Stimulated activated CD4-positive, alpha-beta T cell treated with anti-CD3 and anti-CD28 coated beads, Interleukin-15, amount 100 ng/mL, for 48 hours (primary cell): Measurements from ENCODE around the gene GLS2.
"Not testable (repeated sequence)": the region's sequence is repeated elsewhere in the genome, so short reads cannot be mapped to it uniquely, and the experiment has no call there.

ENCODE experiments used
- DNase-seq, 2 donors: peaks; one replicate each; pipeline ENCODE4 v3.0.0-alpha.2; 2020; ENCODE audit warnings: low read depth in 2 of 2

Gene GLS2

GRCh38 chr12:56493409-56494105, 5.6 kb upstream of the GLS2 start:
- DNase-seq, result not testable (repeated sequence)

DNA sequence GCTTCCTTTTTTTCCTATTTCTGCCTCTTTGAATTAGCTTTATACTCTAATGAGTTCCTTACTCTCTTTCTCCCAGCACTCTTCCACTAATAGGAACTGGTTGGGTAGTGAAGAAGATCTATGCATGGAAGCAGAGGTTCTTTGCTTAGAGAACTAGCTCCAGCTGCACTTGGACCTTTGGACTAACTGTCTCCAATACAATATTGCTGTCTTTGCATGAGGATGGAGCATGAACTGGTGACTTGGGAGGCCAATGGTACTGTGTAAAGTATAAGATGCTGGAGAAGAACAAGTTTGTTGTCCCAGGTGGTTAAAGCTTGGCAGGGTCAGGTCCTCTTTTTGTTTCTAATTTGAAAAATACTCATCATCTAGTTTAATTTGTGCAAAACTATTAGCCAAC, 2.4 kb upstream of the GLS2 start:
- no peak for DNase-seq

- DNase-seq, result no peak
Observed at GRCh38 chr12:56487448-56488040, 417 bp downstream of the GLS2 start.

- DNase-seq, result no peak
Observed at GRCh38 chr12:56486694-56487093, 1.3 kb downstream of the GLS2 start.

DNA sequence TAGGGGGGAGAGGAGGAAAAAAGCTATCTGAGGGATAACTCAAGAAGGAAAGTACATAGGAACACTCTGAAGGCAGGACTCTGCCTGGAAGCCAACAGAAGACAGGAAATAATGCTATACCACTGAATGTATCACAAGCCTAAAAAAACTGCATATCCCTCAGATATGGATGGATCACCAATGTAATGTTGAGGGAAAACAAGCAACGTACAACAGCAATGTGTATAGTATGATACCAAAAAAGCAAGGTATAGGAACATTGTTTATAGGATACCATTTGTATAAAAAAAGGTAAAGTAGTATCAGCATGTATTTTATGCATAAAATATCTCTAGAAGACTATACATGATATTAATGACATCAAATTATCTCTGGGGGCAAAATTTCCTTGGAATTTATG, 3.4 kb downstream of the GLS2 start:
- no peak for DNase-seq

GRCh38 chr12:56479625-56480024, 8.3 kb downstream of the GLS2 start:
- no peak for DNase-seq

DNA sequence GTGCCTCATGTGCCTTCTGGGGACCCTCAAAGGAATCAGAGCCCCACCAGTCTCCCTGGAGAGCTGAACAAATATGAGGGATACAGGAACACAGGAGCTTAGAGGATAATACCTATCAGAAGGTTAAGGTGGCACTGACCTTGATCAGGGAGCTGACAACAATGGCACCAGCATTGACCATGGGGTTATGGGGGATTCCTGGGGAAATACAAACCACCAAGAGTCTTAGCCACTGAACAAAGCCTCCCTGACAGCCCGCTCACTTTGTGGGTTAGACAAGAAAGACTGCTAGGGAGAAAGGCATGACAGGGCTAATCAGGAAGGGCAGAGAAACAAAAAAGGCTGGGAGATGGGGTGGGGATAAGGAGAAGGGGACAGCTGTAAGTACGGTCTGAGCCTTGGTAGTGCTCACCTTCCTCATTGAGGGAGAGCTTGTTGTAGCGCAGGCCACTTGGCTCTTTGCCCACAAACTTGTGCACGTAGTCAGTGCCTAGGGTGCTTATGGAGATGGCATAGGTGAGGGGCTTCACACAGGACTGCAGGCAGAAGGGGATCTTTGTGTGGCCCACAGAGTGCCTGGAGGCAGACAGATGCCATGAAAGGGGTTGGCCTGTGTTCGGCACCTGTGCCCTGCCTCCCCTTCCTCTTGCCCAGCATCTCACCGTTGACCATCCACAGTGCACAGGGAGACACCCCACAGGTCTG, 10.3 kb downstream of the GLS2 start:
- DNase-seq, result no peak

GRCh38 chr12:56476972-56477432, 11.0 kb downstream of the GLS2 start:
- no peak for DNase-seq

GRCh38 chr12:56476143-56476542, 11.8 kb downstream of the GLS2 start:
- no peak for DNase-seq

- DNase-seq, result no peak
Observed at GRCh38 chr12:56474389-56474788, 13.6 kb downstream of the GLS2 start.

GRCh38 chr12:56469007-56469930, 18.7 kb downstream of the GLS2 start:
- no peak for DNase-seq

DNA sequence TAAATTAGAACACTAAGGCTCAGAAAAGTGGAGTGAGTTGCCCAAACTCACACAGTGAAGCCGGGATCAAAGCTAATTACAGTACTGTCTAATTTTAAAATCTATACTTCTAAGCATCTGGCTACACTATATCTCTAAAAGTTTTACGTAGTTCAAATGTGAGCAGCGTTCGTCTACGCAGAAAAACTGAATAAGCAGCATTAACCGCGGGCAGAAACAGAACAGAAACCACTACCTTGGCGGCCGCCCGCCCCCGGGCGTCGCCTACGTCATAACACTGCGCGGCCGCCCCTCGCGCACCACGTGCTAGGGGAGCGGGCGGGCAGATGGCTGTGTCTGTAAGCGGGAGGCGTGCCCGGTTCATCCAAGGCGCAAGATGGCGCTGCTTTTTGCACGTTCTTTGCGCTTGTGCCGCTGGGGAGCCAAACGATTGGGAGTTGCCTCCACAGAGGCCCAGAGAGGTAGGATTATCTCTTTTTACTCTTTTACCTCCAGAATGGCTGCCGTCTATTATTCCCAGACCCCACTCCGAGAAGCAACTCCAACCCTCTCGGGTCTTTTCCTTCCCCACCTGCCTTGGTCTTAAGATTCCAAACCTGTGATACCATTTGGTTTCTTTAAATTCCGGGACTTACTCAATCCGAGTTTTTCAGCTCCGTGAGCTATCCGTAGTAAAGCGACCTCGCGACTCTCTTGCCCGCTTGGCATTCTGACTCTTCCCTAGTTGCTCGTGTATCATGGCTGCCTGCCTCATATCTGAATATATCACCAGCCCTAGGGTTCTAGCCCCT, 19.6 kb downstream of the GLS2 start, which contains the start of gene SPRYD4:
Gene SPRYD4, plus strand, starts transcription at position 363 of the 791 bp plus-strand sequence. Its CDS starts 14 bp downstream, at position 377.
- peak; percentile 84 to 92 for DNase-seq

GRCh38 chr12:56462565-56462964, 25.4 kb downstream of the GLS2 start:
- no peak for DNase-seq

DNA sequence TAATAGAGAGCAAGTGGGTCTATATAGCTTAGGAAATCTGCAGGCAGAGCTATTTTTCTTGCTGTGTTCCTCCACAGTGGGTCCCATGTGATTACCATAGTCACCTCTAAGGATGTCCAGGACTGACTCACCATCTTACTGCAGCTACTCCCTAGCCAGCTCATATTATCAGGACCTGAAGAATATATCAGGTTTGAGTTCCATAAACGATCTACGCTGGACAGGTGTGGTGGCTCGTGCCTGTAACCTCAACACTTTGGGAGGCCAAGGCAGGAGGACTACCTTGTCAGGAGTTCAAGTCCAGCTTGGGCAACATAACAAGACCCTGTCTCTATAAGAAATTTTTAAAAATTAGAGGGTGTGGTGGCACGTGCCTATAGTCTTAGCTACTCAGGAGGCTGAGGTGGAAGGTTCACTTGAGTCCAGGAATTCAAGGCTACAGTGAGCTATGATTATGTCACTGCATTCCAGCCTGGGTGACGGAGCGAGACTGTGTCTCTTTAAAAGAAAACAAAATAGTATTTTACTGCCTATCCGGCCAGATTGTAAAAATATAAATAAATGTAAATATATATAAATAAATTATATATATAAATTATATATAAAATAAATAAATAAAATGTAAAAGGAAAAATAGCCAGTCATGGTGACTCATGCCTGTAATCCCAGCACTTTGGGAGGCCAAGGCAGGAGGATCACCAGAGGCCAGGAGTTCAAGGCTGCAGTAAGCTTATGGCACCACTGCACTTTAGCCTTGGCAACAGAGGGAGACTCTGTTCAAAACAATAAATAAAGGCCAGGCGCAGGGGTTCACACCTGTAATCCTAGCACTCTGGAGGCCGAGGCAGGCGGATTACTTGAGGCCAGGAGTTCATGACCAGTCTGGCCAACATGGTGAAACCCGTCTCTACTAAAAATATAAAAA, 26.5 kb downstream of the GLS2 start:
- DNase-seq, result no peak

DNA sequence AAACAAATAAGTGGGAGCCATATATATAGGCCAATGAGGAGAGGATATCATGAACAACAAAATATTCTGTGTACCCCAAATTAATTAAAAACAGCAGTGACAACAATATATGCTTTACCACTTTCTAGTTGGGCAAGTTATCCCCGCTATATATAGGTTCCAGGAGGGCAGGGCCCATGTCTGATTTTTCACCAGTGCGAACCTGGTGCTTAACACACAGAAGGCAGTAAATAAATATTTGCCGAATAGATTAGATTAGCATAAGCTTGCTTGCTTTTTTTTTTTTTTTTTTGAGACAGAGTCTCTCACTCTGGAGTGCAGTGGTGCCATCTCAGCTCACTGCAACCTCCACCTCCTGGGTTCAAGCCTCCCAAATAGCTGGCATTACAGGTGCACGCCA, 30.1 kb downstream of the GLS2 start:
- DNase-seq, result no peak

DNA sequence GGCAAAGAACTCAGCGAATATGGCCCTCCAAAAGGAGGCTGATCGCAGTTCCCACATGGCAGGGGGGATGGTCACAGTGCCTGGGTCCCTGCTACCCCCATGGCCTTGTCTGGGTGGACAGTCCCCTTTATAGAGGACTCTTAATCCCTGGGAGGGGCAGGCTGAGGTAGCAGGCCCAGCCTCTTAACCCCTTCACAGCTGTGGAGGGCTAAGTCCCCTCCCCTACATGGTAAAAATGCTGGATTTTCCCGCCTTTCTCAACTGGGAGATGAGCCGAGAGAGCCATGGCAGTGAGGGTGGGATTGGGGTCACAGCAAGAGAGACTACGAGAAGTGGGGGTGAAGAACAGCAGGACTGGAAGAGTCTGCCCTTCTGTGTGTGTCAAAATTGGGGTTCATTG, 33.4 kb downstream of the GLS2 start, which contains the start of gene MIP:
Gene MIP, minus strand, starts transcription at position 101 of the 400 bp plus-strand sequence. Its CDS starts 44 bp downstream, at position 57.
- DNase-seq, result no peak

- no peak for DNase-seq
Observed at GRCh38 chr12:56451147-56451546, 36.8 kb downstream of the GLS2 start.

- DNase-seq, result no peak
Observed at GRCh38 chr12:56450241-56450640, 37.7 kb downstream of the GLS2 start.

- no peak for DNase-seq
Observed at GRCh38 chr12:56449622-56449984, 38.4 kb downstream of the GLS2 start.
